GM06990 (cell line): ENCODE results near the gene PEDS1.

Experiments used
- DNase-seq: peaks from one replicate; pipeline ENCODE4 v3.0.0-alpha.2; 2011; ENCODE audit not compliant: insufficient read length; ENCODE audit errors: extremely low read depth
- H3K27me3 ChIP-seq: replicated peaks from 2 replicates; pipeline ENCODE4 v1.6.0; 2011; ENCODE audit warnings: low read length; ENCODE audit not compliant: control insufficient read depth, insufficient read depth
- H3K36me3 ChIP-seq: 2 replicates; pipeline ENCODE4 v1.5.1; 2011; ENCODE audit warnings: low read length; ENCODE audit not compliant: control insufficient read depth, insufficient read depth
- H3K4me3 ChIP-seq: replicated peaks from 2 replicates; pipeline ENCODE4 v1.5.1; 2011; ENCODE audit warnings: low read depth, mild to moderate bottlenecking, control low read depth, low read length
- CTCF ChIP-seq: IDR thresholded peaks from 2 replicates; pipeline ENCODE4 v1.5.1; 2011; ENCODE audit warnings: low read length, control low read depth, mild to moderate bottlenecking, inconsistent platforms; ENCODE audit not compliant: insufficient read depth, poor library complexity, severe bottlenecking

PEDS1 gene

GRCh38 chr20:50112512-50113419, 40.8 kb downstream of the PEDS1 start, which contains the start of gene UBE2V1:
Gene UBE2V1, minus strand, starts transcription at chr20:50113150. Its CDS starts 22 bp downstream, at chr20:50113128.
- DNase-seq = peak; percentile 92
- Histone ChIP-seq H3K27me3 (no peaks in the 10 kb centered on the region), H3K36me3 (peaks cover 3% of the 10 kb centered on the region), H3K4me3 (peak within 1 kb of the TSS; percentile 78)
- peak; percentile 64 for TF ChIP-seq CTCF

- no peak for DNase-seq
- H3K36me3 ChIP-seq = peaks cover 3% of the 10 kb centered on the region
- H3K27me3 ChIP-seq = no peaks in the 10 kb centered on the region
- H3K4me3 ChIP-seq = peak overlapping the region; percentile 78
- no peak for TF ChIP-seq CTCF
Measured at GRCh38 chr20:50111829-50112495, 41.6 kb downstream of the PEDS1 start.

- no peaks in the 10 kb centered on the region for H3K27me3 ChIP-seq
- DNase-seq = no peak
- TF ChIP-seq CTCF = no peak
- H3K36me3 ChIP-seq = peaks cover 3% of the 10 kb centered on the region
- H3K4me3 ChIP-seq = peak overlapping the region; percentile 78
Measured at GRCh38 chr20:50111120-50111828, 42.2 kb downstream of the PEDS1 start.

GRCh38 chr20:50110141-50111047, 43.1 kb downstream of the PEDS1 start:
- H3K4me3 ChIP-seq = peak overlapping the region; percentile 78
- peak; percentile 38 for DNase-seq
- peaks cover 3% of the 10 kb centered on the region for H3K36me3 ChIP-seq
- TF ChIP-seq CTCF = no peak
- no peaks in the 10 kb centered on the region for H3K27me3 ChIP-seq

- no peak for DNase-seq
- Histone ChIP-seq H3K4me3 (no peak overlapping the region), H3K36me3 (peaks cover 3% of the 10 kb centered on the region), H3K27me3 (no peaks in the 10 kb centered on the region)
- no peak for TF ChIP-seq CTCF
Measured at GRCh38 chr20:50108556-50109235, 44.8 kb downstream of the PEDS1 start.
